C4-2B (cell line): ENCODE data around the gene SLC35A3.
"Not testable (repeated sequence)": the region's sequence is repeated elsewhere in the genome, so short reads cannot be mapped to it uniquely, and the experiment has no call there.

Experiments used
- CTCF ChIP-seq: fragments of 450-650 bp; conservative IDR thresholded peaks from 2 replicates; pipeline ENCODE4 v1.5.1; 2017; ENCODE audit warnings: mild to moderate bottlenecking
- ZFX ChIP-seq: fragments of 450-650 bp; IDR thresholded peaks from 2 replicates; pipeline ENCODE4 v1.6.1; 2017

DNA sequence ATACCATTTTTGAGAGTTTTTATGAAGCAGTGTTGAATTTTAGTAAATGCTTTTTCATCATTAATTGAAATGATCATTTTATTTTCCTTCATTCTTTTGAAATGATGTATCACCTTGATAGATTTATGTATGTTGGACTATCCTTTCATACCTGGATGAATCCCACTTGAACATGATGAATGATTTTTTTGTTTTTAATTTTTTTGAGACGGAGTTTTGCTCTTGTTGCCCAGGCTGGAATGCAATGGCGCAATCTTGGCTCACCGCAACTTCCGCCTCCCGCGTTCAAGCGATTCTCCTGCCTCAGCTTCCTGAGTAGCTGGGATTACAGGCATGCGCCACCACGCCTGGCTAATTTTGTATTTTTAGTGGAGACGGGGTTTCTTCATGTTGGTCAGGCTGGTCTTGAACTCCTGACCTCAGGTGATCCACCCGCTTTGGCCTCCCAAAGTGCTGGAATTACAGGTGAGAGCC lies 77.5 kb downstream of the SLC35A3 start:
- TF ChIP-seq CTCF, ZFX: not testable (repeated sequence)
